IMR-90 (cell line): ENCODE data around the gene SIK1.
"Not testable (repeated sequence)": the region's sequence is repeated elsewhere in the genome, so short reads cannot be mapped to it uniquely, and the experiment has no call there.

Experiments
- BHLHE40 ChIP-seq: fragments of 150-350 bp; IDR thresholded peaks from 2 replicates; pipeline ENCODE4 v1.6.1; 2016; ENCODE audit warnings: mild to moderate bottlenecking, low read depth, low read length
- CEBPB ChIP-seq: IDR thresholded peaks from 2 replicates; pipeline ENCODE4 v1.6.1; 2012; ENCODE audit warnings: low read depth, low read length, improper control_type of control experiment
- CTCF ChIP-seq: conservative IDR thresholded peaks from 2 replicates; pipeline ENCODE4 v1.5.1; 2012; ENCODE audit warnings: mild to moderate bottlenecking, low read depth, low read length, improper control_type of control experiment
- FOS ChIP-seq: fragments of 150-350 bp; IDR thresholded peaks from 2 replicates; pipeline ENCODE4 v1.6.1; 2016; ENCODE audit warnings: low read depth, low read length
- MXI1 ChIP-seq: IDR thresholded peaks from 2 replicates; pipeline ENCODE4 v1.6.1; 2012; ENCODE audit warnings: low read depth, mild to moderate bottlenecking, low read length, moderate library complexity, borderline replicate concordance
- POLR2A ChIP-seq: IDR thresholded peaks from 2 replicates; pipeline ENCODE4 v1.6.1; 2012; ENCODE audit warnings: mild to moderate bottlenecking, low read depth, low read length

- TF ChIP-seq POLR2A, MXI1, CEBPB, CTCF, BHLHE40, FOS: not testable (repeated sequence)
These were observed 927 bp downstream of the SIK1 start for GRCh38 chr21:43426004-43426403.
